ENCODE results near the gene ENO1. TPM values are rescaled to one million over a fixed set of nuclear protein-coding genes. Genes with fewer than 3 reads are reported as not detected.

The ENO1 gene
- total and polyA plus RNA-seq, 9 of the 15 experiments (the other 6 are each of a cell fraction or from before 2014, with no cell fraction given): 2,249 to 7,472 (median 2,868) TPM

- TF ChIP-seq RCOR1 (IDR thresholded peaks at IDR 0.05; ENCODE audit: borderline replicate concordance in 1 of 2, low read depth in 2 of 2, low read length in 2 of 2) (peak in 1 of 2 experiments; percentile 59; a peak in 2 of 4 replicates), ARID2 (IDR thresholded peaks at IDR 0.05) (no peak; the same call in 1 of the 2 replicates), NBN (IDR thresholded peaks at IDR 0.05; ENCODE audit: low read depth) (no peak), SNAPC5 (CRISPR knock-in tag; IDR thresholded peaks at IDR 0.05) (no peak), KAT2B (IDR thresholded peaks at IDR 0.05; ENCODE audit: low read depth, low read length) (no peak), EP300 (IDR thresholded peaks at IDR 0.05; ENCODE audit: low read length) (peak; percentile 34; the same call in 1 of the 2 replicates), HDGF (IDR thresholded peaks at IDR 0.05) (no peak), POLR3A (IDR thresholded peaks at IDR 0.05; ENCODE audit: borderline replicate concordance, extremely low read depth, insufficient read depth, insufficient read length) (no peak), KLF6 (CRISPR knock-in tag; IDR thresholded peaks at IDR 0.05; ENCODE audit: borderline replicate concordance) (no peak), RB1 (IDR thresholded peaks at IDR 0.05; ENCODE audit: low read depth) (0 out of 2 replicates have a peak, but pooled peaks have one; percentile 13), ETS2 (tag; IDR thresholded peaks at IDR 0.05; ENCODE audit: borderline replicate concordance, poor library complexity, severe bottlenecking) (no peak), SMARCA4 (IDR thresholded peaks at IDR 0.05) (peak; percentile 70), MITF (IDR thresholded peaks at IDR 0.05) (no peak), KDM2B (CRISPR knock-in tag; IDR thresholded peaks at IDR 0.05) (no peak), XRCC5 (IDR thresholded peaks at IDR 0.05; ENCODE audit: low read depth, low read length) (no peak), RHOXF2B (CRISPR knock-in tag; conservative IDR thresholded peaks at IDR 0.05) (no peak), CHD7 (IDR thresholded peaks at IDR 0.05; ENCODE audit: low read depth, low read length) (no peak), HNRNPK (IDR thresholded peaks at IDR 0.05; ENCODE audit: low read depth, low read length, poor library complexity, severe bottlenecking) (no peak)
These were observed 63.6 kb downstream of the ENO1 start (continued) for GRCh38 chr1:8814865-8815264.
